ENCODE results near the gene MPI. TPM values are rescaled to one million over a fixed set of nuclear protein-coding genes. Genes with fewer than 3 reads are reported as not detected.

The MPI gene
- total and polyA plus RNA-seq, 2 experiments from 2014 or later: 18.0 to 74.2 TPM

DNA sequence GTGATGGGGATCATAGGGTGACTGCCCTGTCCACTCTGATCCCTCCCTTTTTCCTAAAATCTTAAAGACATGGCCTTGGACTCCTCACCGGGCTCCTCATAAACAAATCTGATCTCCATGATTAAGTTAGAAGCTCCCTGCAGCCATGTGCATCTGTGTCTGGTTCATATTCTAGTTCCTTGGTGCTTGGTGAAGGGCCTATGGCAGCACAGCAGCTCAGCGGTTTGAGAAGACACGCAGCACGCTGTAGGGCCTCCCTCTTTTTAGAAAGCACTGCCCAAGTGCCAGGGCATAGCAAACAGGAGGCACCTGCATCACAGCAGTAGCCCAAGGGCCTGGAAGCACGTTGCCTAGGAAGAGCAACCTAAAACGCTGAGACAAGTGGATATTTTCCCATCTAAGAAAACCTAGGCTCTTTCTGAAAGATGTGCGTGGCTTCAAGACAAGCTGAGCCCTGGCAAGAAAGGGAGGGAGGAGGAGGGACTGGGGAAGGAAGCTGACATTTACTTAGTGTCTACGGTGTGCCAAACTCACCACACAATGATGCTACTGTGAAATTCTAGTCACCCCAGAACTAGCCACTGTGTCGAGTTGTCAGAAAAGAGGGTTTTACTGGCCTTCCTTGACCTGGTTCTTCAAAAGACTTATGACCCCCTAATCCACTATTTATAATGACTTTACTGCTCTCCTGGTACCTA lies 32.0 kb upstream of the MPI start:
- H3K9me2 ChIP-seq (ENCODE audit: insufficient read depth): no peaks in the 10 kb centered on the region
- H3K4me1 ChIP-seq (ENCODE audit: insufficient read depth): no peaks in the 10 kb centered on the region
- DNase-seq (ENCODE audit: low spot score) (no peak), ATAC-seq (no peak)
- Mint-ChIP-seq H3K4me1 (no peaks in the 10 kb centered on the region; the same call in 2 of the 3 replicates), H3K36me3 (ENCODE audit: low read depth) (peaks cover 6% of the 10 kb centered on the region; the same call in 1 of the 3 replicates), H3K9me3 (no peaks in the 10 kb centered on the region), H3K4me3 (no peak overlapping the region), H3K27ac (no peak overlapping the region), H3K27me3 (ENCODE audit: insufficient read depth, low read depth, poor library complexity) (peaks cover 1% of the 10 kb centered on the region)
- peaks cover 4% of the 10 kb centered on the region; the same call in 1 of the 2 replicates for H4K20me1 ChIP-seq (replicated peaks; ENCODE audit: insufficient read depth)
- H3K36me3 ChIP-seq (ENCODE audit: insufficient read depth): no peaks in the 10 kb centered on the region
- H3K27ac ChIP-seq (ENCODE audit: low read depth): no peak overlapping the region
- no peak overlapping the region for H2AFZ ChIP-seq
- TF ChIP-seq, protein P1, sequence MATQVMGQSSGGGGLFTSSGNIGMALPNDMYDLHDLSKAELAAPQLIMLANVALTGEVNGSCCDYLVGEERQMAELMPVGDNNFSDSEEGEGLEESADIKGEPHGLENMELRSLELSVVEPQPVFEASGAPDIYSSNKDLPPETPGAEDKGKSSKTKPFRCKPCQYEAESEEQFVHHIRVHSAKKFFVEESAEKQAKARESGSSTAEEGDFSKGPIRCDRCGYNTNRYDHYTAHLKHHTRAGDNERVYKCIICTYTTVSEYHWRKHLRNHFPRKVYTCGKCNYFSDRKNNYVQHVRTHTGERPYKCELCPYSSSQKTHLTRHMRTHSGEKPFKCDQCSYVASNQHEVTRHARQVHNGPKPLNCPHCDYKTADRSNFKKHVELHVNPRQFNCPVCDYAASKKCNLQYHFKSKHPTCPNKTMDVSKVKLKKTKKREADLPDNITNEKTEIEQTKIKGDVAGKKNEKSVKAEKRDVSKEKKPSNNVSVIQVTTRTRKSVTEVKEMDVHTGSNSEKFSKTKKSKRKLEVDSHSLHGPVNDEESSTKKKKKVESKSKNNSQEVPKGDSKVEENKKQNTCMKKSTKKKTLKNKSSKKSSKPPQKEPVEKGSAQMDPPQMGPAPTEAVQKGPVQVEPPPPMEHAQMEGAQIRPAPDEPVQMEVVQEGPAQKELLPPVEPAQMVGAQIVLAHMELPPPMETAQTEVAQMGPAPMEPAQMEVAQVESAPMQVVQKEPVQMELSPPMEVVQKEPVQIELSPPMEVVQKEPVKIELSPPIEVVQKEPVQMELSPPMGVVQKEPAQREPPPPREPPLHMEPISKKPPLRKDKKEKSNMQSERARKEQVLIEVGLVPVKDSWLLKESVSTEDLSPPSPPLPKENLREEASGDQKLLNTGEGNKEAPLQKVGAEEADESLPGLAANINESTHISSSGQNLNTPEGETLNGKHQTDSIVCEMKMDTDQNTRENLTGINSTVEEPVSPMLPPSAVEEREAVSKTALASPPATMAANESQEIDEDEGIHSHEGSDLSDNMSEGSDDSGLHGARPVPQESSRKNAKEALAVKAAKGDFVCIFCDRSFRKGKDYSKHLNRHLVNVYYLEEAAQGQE (IDR thresholded peaks at IDR 0.05; ENCODE audit: unreplicated experiment): no peak
- TF ChIP-seq STAT1 (IDR thresholded peaks at IDR 0.05; ENCODE audit: unreplicated experiment): no peak
- TF ChIP-seq ZNF114 (CRISPR knock-in tag; IDR thresholded peaks at IDR 0.05): no peak
- TF ChIP-seq EZH2phosphoT487 (IDR thresholded peaks at IDR 0.05; ENCODE audit: unreplicated experiment): no peak
- TF ChIP-seq, protein P2, sequence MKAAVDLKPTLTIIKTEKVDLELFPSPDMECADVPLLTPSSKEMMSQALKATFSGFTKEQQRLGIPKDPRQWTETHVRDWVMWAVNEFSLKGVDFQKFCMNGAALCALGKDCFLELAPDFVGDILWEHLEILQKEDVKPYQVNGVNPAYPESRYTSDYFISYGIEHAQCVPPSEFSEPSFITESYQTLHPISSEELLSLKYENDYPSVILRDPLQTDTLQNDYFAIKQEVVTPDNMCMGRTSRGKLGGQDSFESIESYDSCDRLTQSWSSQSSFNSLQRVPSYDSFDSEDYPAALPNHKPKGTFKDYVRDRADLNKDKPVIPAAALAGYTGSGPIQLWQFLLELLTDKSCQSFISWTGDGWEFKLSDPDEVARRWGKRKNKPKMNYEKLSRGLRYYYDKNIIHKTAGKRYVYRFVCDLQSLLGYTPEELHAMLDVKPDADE (IDR thresholded peaks at IDR 0.05): no peak
- no peak for TF ChIP-seq CREB1 (CRISPR knock-in tag; IDR thresholded peaks at IDR 0.05; ENCODE audit: low read depth)
- no peak for TF ChIP-seq JUNB (IDR thresholded peaks at IDR 0.05; ENCODE audit: unreplicated experiment)
- no peak for TF ChIP-seq POLR2AphosphoS5 (IDR thresholded peaks at IDR 0.05; ENCODE audit: low read depth)
- no peak for TF ChIP-seq EZH2 (IDR thresholded peaks at IDR 0.05; ENCODE audit: low read depth, unreplicated experiment)
- no peak for TF ChIP-seq ZNF331 (CRISPR knock-in tag; IDR thresholded peaks at IDR 0.05; ENCODE audit: low read depth)
- TF ChIP-seq, protein P3, sequence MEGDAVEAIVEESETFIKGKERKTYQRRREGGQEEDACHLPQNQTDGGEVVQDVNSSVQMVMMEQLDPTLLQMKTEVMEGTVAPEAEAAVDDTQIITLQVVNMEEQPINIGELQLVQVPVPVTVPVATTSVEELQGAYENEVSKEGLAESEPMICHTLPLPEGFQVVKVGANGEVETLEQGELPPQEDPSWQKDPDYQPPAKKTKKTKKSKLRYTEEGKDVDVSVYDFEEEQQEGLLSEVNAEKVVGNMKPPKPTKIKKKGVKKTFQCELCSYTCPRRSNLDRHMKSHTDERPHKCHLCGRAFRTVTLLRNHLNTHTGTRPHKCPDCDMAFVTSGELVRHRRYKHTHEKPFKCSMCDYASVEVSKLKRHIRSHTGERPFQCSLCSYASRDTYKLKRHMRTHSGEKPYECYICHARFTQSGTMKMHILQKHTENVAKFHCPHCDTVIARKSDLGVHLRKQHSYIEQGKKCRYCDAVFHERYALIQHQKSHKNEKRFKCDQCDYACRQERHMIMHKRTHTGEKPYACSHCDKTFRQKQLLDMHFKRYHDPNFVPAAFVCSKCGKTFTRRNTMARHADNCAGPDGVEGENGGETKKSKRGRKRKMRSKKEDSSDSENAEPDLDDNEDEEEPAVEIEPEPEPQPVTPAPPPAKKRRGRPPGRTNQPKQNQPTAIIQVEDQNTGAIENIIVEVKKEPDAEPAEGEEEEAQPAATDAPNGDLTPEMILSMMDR (conservative IDR thresholded peaks at IDR 0.05; ENCODE audit: low read depth in 2 of 2): no peak
- TF ChIP-seq, protein P4, sequence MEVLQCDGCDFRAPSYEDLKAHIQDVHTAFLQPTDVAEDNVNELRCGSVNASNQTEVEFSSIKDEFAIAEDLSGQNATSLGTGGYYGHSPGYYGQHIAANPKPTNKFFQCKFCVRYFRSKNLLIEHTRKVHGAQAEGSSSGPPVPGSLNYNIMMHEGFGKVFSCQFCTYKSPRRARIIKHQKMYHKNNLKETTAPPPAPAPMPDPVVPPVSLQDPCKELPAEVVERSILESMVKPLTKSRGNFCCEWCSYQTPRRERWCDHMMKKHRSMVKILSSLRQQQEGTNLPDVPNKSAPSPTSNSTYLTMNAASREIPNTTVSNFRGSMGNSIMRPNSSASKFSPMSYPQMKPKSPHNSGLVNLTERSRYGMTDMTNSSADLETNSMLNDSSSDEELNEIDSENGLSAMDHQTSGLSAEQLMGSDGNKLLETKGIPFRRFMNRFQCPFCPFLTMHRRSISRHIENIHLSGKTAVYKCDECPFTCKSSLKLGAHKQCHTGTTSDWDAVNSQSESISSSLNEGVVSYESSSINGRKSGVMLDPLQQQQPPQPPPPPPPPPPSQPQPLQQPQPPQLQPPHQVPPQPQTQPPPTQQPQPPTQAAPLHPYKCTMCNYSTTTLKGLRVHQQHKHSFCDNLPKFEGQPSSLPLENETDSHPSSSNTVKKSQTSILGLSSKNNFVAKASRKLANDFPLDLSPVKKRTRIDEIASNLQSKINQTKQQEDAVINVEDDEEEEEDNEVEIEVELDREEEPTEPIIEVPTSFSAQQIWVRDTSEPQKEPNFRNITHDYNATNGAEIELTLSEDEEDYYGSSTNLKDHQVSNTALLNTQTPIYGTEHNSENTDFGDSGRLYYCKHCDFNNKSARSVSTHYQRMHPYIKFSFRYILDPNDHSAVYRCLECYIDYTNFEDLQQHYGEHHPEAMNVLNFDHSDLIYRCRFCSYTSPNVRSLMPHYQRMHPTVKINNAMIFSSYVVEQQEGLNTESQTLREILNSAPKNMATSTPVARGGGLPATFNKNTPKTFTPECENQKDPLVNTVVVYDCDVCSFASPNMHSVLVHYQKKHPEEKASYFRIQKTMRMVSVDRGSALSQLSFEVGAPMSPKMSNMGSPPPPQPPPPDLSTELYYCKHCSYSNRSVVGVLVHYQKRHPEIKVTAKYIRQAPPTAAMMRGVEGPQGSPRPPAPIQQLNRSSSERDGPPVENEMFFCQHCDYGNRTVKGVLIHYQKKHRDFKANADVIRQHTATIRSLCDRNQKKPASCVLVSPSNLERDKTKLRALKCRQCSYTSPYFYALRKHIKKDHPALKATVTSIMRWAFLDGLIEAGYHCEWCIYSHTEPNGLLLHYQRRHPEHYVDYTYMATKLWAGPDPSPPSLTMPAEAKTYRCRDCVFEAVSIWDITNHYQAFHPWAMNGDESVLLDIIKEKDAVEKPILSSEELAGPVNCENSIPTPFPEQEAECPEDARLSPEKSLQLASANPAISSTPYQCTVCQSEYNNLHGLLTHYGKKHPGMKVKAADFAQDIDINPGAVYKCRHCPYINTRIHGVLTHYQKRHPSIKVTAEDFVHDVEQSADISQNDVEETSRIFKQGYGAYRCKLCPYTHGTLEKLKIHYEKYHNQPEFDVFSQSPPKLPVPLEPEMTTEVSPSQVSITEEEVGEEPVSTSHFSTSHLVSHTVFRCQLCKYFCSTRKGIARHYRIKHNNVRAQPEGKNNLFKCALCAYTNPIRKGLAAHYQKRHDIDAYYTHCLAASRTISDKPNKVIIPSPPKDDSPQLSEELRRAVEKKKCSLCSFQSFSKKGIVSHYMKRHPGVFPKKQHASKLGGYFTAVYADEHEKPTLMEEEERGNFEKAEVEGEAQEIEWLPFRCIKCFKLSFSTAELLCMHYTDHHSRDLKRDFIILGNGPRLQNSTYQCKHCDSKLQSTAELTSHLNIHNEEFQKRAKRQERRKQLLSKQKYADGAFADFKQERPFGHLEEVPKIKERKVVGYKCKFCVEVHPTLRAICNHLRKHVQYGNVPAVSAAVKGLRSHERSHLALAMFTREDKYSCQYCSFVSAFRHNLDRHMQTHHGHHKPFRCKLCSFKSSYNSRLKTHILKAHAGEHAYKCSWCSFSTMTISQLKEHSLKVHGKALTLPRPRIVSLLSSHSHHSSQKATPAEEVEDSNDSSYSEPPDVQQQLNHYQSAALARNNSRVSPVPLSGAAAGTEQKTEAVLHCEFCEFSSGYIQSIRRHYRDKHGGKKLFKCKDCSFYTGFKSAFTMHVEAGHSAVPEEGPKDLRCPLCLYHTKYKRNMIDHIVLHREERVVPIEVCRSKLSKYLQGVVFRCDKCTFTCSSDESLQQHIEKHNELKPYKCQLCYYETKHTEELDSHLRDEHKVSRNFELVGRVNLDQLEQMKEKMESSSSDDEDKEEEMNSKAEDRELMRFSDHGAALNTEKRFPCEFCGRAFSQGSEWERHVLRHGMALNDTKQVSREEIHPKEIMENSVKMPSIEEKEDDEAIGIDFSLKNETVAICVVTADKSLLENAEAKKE (CRISPR knock-in tag; IDR thresholded peaks at IDR 0.05): no peak
- peaks cover 22% of the 10 kb centered on the region; the same call in 1 of the 2 replicates for H3K79me2 ChIP-seq (replicated peaks; ENCODE audit: insufficient read depth)
- no peaks in the 10 kb centered on the region for H3K27me3 ChIP-seq (ENCODE audit: insufficient read depth)
- H3F3A ChIP-seq (replicated peaks; ENCODE audit: low read depth): no peaks in the 10 kb centered on the region
- no peak overlapping the region for H3K4me2 ChIP-seq
- no peak overlapping the region for H3K4me3 ChIP-seq

All from GM23338 (cell line).